Activated CD8-positive, alpha-beta T cell treated with anti-CD3 and anti-CD28 coated beads for 36 hours (primary cell): ENCODE data around the gene APOC1. TPM values are rescaled to one million over a fixed set of nuclear protein-coding genes. Genes with fewer than 3 reads are reported as not detected.

Experiments
- ATAC-seq: fragments of 200-7000 bp; cut with Tn5 transposase; one replicate; pipeline ENCODE4 v1.10.0; 2021; ENCODE audit warnings: mild to moderate bottlenecking, moderate library complexity
- CTCF ChIA-PET: fragments of 350-600 bp; sonication (Branson Sonifier 250); formaldehyde crosslinking; loops from one replicate; lab custom pipeline; 2021; ENCODE audit warnings: antibody characterized with exemption; lab: Charles Lee
- POLR2A ChIA-PET: fragments of 350-600 bp; sonication (Branson Sonifier 250); formaldehyde crosslinking; loops from one replicate; lab custom pipeline; 2021; ENCODE audit warnings: antibody characterized with exemption; lab: Charles Lee
- DNase-seq: peaks from one replicate; pipeline ENCODE4 v3.0.0-alpha.2; 2020
- H3K27ac Mint-ChIP-seq: one replicate; pipeline ENCODE4 v1.8.0; 2021; ENCODE audit warnings: mild to moderate bottlenecking, mixed read lengths
- H3K27me3 Mint-ChIP-seq: one replicate; pipeline ENCODE4 v1.8.0; 2021; ENCODE audit warnings: mixed read lengths
- H3K36me3 Mint-ChIP-seq: one replicate; pipeline ENCODE4 v1.8.0; 2021; ENCODE audit warnings: low read depth, mixed read lengths
- H3K4me1 Mint-ChIP-seq: one replicate; pipeline ENCODE4 v1.8.0; 2021; ENCODE audit warnings: low read depth, mixed read lengths
- H3K4me3 Mint-ChIP-seq: one replicate; pipeline ENCODE4 v1.8.0; 2021; ENCODE audit warnings: mild to moderate bottlenecking, moderate library complexity, mixed read lengths
- H3K9me3 Mint-ChIP-seq: one replicate; pipeline ENCODE4 v1.8.0; 2021; ENCODE audit warnings: mixed read lengths
- CTCF ChIP-seq: fragments of 200-600 bp; IDR thresholded peaks from one replicate; pipeline ENCODE4 v1.8.0; 2022; ENCODE audit warnings: antibody characterized with exemption, mild to moderate bottlenecking
- intact Hi-C: fragments of 100-400 bp; cut with micrococcal nuclease; formaldehyde crosslinking; loops from one replicate; pipeline ENCODE4 v1.10.0; 2022
- total RNA-seq, 2 experiments: library from RNA; stranded (reverse); gene quantifications; one replicate each; pipeline ENCODE4 v1.2.3, GENCODE V29; 2021

The APOC1 gene
- total RNA-seq, 2 experiments from 2014 or later = 2.5 to 3.6 TPM

DNA sequence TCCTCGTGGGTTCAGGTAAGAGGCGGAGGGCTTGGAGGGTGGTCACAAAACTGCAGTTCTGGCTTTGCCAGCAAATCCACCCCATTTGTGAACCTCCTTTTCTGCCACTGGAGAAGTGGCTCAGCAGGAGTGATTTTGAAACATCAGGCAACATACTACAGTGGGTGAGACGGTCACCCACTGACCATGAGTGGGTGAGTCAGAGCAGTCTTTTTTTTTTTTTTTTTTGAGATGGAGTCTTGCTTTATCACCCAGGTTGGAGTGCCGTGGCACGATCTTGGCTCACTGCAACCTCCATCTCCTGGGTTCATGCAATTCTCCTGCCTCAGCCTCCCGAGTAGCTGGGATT is 20.4 kb upstream of the APOC1 start:
- DNase-seq (no peak), ATAC-seq (no peak)
- Mint-ChIP-seq H3K27me3 (no peaks in the 10 kb centered on the region), H3K27ac (no peak overlapping the region), H3K9me3 (no peaks in the 10 kb centered on the region), H3K36me3 (peaks cover 46% of the 10 kb centered on the region), H3K4me3 (no peak overlapping the region), H3K4me1 (peaks cover 30% of the 10 kb centered on the region)
- ChIA-PET CTCF (no interaction called here), POLR2A (interaction anchor here (3.5 kb wide), 1 partner anchor 11 kb away, joined by 14 read pairs; the partner anchor contains the start of gene APOE)
- no peak for TF ChIP-seq CTCF
- intact Hi-C loops = no loop called here

- no peak for DNase-seq
- Mint-ChIP-seq H3K9me3 (no peaks in the 10 kb centered on the region), H3K27me3 (no peaks in the 10 kb centered on the region), H3K4me3 (no peak overlapping the region), H3K36me3 (peaks cover 48% of the 10 kb centered on the region), H3K4me1 (peaks cover 28% of the 10 kb centered on the region), H3K27ac (peak overlapping the region; percentile 20)
- intact Hi-C loops = no loop called here
- no peak for ATAC-seq
- no peak for TF ChIP-seq CTCF
- ChIA-PET POLR2A (interaction anchor here (0.6 to 3.5 kb wide), 4 partner anchors 10 to 137 kb away, joined by 3 to 14 read pairs (median 3); partner anchors contain the start of gene APOE), CTCF (interaction anchor here (0.8 to 1.1 kb wide), 2 partner anchors 10 to 165 kb away, joined by 3 read pairs; no protein-coding TSS in a partner anchor)
These were observed 19.5 kb upstream of the APOC1 start for GRCh38 chr19:44894946-44895345.

GRCh38 chr19:44897835-44898234 is 16.6 kb upstream of the APOC1 start:
- H3K9me3 Mint-ChIP-seq = no peaks in the 10 kb centered on the region
- ATAC-seq (no peak), DNase-seq (no peak)
- TF ChIP-seq CTCF = no peak
- H3K27ac Mint-ChIP-seq = no peak overlapping the region
- peaks cover 12% of the 10 kb centered on the region for H3K4me1 Mint-ChIP-seq
- no peaks in the 10 kb centered on the region for H3K27me3 Mint-ChIP-seq
- intact Hi-C loops = no loop called here
- POLR2A ChIA-PET = no interaction called here
- peaks cover 48% of the 10 kb centered on the region for H3K36me3 Mint-ChIP-seq
- H3K4me3 Mint-ChIP-seq = no peak overlapping the region
- CTCF ChIA-PET = interaction anchor here (1.8 kb wide), 1 partner anchor 55 kb away, joined by 5 read pairs; no protein-coding TSS in a partner anchor

DNA sequence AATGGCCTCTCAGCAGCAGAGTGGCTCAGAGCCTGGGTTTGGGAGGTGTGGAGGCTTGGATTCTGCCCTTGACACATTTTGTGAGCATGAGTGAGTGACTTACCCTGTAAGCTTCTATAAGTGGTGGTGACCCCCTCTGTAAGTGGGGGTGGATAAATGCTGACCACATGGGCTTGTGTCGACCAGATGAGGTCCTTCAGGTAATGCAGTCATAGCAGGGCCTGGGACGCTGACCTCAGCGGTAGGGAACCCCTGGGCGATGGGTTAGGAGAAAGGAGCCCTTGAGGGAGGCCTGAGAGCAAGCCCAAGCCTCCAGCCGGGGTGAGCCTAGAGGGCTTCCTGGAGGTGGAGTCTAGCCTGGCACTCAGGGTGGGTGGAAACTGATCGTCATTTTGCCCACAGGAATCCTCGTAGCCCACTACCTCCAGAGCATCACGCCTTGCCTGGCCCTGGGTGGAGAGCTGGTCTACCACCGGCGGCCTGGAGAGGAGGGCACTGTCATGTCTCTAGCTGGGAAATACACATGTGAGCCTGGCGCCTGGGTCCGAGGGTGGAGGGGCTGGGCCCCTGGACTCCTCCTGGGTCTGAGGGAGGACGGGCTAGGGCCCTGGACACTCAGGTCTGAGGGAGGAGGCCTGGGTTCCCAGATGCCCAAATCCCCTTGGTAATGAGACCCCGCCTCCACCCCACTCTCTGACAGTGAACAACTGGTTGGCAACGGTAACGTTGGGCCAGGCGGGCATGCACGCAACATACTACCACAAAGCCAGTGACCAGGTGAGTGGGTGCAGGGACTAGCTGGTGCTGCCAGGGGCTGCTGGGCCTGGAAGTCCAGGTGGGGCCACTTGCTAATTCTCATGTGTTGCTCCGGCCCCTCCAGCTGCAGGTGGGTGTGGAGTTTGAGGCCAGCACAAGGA is 13.8 kb upstream of the APOC1 start:
- intact Hi-C loops = loop anchor here (5.0 kb wide), 1 partner anchor 52 kb away; no protein-coding TSS in a partner anchor
- H3K4me3 Mint-ChIP-seq = no peak overlapping the region
- TF ChIP-seq CTCF = no peak
- DNase-seq (no peak), ATAC-seq (no peak)
- peaks cover 2% of the 10 kb centered on the region for H3K4me1 Mint-ChIP-seq
- H3K36me3 Mint-ChIP-seq = peaks cover 32% of the 10 kb centered on the region
- peaks cover 2% of the 10 kb centered on the region for H3K27me3 Mint-ChIP-seq
- POLR2A ChIA-PET = interaction anchor here (1.0 to 1.8 kb wide), 4 partner anchors 8 to 53 kb away, joined by 3 to 9 read pairs (median 6); partner anchors contain the start of gene TOMM40
- no peaks in the 10 kb centered on the region for H3K9me3 Mint-ChIP-seq
- CTCF ChIA-PET = no interaction called here
- H3K27ac Mint-ChIP-seq = no peak overlapping the region
